Type B pancreatic cell (in vitro differentiated cells): ENCODE results near the gene RPAIN. TPM values are rescaled to one million over a fixed set of nuclear protein-coding genes. Genes with fewer than 3 reads are reported as not detected.

Source experiments
- DNase-seq: peaks from one replicate; pipeline ENCODE4 v3.0.0; 2021; ENCODE audit warnings: mixed read lengths; ENCODE audit not compliant: unreplicated experiment; ENCODE audit errors: extremely low spot score
- H3K27ac Mint-ChIP-seq: 2 replicates; pipeline ENCODE4 v1.8.0; 2021; ENCODE audit warnings: mild to moderate bottlenecking, mixed read lengths
- H3K27me3 Mint-ChIP-seq: 2 replicates; pipeline ENCODE4 v1.8.0; 2021; ENCODE audit warnings: mixed read lengths
- H3K36me3 Mint-ChIP-seq: 2 replicates; pipeline ENCODE4 v1.8.0; 2021; ENCODE audit warnings: mixed read lengths
- H3K4me1 Mint-ChIP-seq: one replicate; pipeline ENCODE4 v1.8.0; 2021; ENCODE audit warnings: mixed read lengths; ENCODE audit not compliant: unreplicated experiment
- H3K4me3 Mint-ChIP-seq: 2 replicates; pipeline ENCODE4 v1.8.0; 2021; ENCODE audit warnings: mild to moderate bottlenecking, mixed read lengths
- H3K9me3 Mint-ChIP-seq: 2 replicates; pipeline ENCODE4 v1.8.0; 2021; ENCODE audit warnings: mixed read lengths
- CTCF ChIP-seq: fragments of 200-600 bp; sonication (generic); conservative IDR thresholded peaks from 2 replicates; pipeline ENCODE4 v1.5.0; 2021; ENCODE audit warnings: antibody characterized with exemption, mild to moderate bottlenecking
- total RNA-seq: library from RNA; stranded (reverse); gene quantifications from 2 replicates; pipeline ENCODE4 v1.2.1, GENCODE V29; 2021; ENCODE audit warnings: low replicate concordance

The RPAIN gene
- total RNA-seq, 1 donor from 2014 or later, result 70.8 TPM

GRCh38 chr17:5380491-5381135 lies 39.4 kb upstream of the RPAIN start:
- Mint-ChIP-seq H3K4me1 (no peaks in the 10 kb centered on the region), H3K4me3 (no peak overlapping the region), H3K9me3 (no peaks in the 10 kb centered on the region), H3K36me3 (peaks cover 31% of the 10 kb centered on the region), H3K27me3 (no peaks in the 10 kb centered on the region), H3K27ac (no peak overlapping the region)
- TF ChIP-seq CTCF, result no peak
- DNase-seq, result no peak

- DNase-seq, result no peak
- Mint-ChIP-seq H3K27ac (no peak overlapping the region), H3K27me3 (no peaks in the 10 kb centered on the region), H3K4me1 (no peaks in the 10 kb centered on the region), H3K9me3 (no peaks in the 10 kb centered on the region), H3K4me3 (no peak overlapping the region), H3K36me3 (peaks cover 34% of the 10 kb centered on the region)
- TF ChIP-seq CTCF, result no peak
Measured at GRCh38 chr17:5381542-5381941, 38.4 kb upstream of the RPAIN start.

DNA sequence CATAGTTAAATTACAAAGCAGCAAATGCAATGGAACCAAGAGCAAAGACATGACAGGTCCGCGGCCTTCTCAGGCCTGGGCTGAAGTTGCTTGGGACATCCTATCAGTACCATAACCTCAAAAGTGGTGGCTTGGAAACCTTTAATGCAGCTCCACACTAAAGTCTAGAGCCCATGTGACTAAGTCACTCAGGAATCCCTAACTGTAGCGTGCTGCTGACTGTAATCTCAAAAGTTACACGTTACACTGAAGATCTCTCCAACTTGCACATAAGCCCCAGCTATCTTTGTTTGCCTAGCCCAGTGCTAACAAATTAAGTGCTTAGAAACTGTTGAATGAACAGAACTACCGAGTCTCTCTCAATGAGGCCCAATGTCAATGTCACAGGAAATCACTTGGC lies 28.3 kb upstream of the RPAIN start:
- no peaks in the 10 kb centered on the region for H3K4me1 Mint-ChIP-seq

DNA sequence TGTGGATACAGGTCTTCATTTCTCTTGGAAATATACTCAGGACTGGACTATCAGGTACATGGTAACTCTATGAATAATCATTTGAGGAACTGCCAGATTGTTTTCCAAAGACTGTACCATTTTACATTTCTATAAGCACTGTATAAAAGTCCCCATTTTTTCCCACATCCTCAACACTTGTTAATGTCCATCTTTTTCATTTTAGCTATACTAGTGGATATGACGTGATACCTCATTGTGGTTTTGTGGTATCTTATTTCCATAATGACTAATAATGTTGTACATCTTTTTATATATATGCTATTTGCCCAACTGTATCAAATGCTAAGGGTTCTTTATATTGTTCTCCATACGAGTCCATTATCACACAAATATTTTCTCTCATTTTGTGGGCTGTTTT lies 23.4 kb upstream of the RPAIN start:
- H3K4me1 Mint-ChIP-seq, result no peaks in the 10 kb centered on the region

More for the DNA sequence above, 28.3 kb upstream of the RPAIN start:
- no peak for DNase-seq
- no peaks in the 10 kb centered on the region for H3K27me3 Mint-ChIP-seq
- peaks cover 40% of the 10 kb centered on the region for H3K36me3 Mint-ChIP-seq
- no peak overlapping the region for H3K4me3 Mint-ChIP-seq
- no peak overlapping the region for H3K27ac Mint-ChIP-seq
- H3K9me3 Mint-ChIP-seq, result no peaks in the 10 kb centered on the region
- TF ChIP-seq CTCF, result no peak

DNA sequence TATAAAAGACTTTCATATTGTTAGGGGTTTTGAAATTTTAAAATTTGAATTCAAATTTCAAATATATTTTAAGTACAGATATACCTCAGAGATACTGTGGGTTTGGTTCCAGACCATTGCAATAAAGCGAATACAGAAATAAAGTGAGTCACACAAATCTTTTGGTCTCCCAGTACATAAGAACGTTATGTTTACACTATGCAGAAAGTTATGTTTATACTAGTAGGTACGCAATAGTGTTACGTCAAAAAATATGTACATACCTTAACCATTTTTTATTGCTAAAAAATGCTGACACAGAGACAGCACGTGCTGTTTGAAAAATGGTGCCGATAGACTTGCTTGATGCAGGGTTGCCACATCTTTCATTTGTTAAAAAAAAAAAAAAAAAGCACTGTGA lies 20.2 kb upstream of the RPAIN start:
- no peaks in the 10 kb centered on the region for H3K27me3 Mint-ChIP-seq
- no peak overlapping the region for H3K4me3 Mint-ChIP-seq
- H3K27ac Mint-ChIP-seq, result no peak overlapping the region

More for the DNA sequence above, 23.4 kb upstream of the RPAIN start:
- Mint-ChIP-seq H3K9me3 (no peaks in the 10 kb centered on the region), H3K27me3 (no peaks in the 10 kb centered on the region), H3K36me3 (peaks cover 40% of the 10 kb centered on the region), H3K27ac (no peak overlapping the region), H3K4me3 (no peak overlapping the region)
- TF ChIP-seq CTCF, result no peak
- no peak for DNase-seq

More for the DNA sequence above, 20.2 kb upstream of the RPAIN start:
- Mint-ChIP-seq H3K9me3 (no peaks in the 10 kb centered on the region), H3K4me1 (no peaks in the 10 kb centered on the region), H3K36me3 (peaks cover 28% of the 10 kb centered on the region)
- no peak for DNase-seq
- TF ChIP-seq CTCF, result no peak
